GM19023 (cell line): ENCODE results near the gene MFAP3.

ENCODE experiments used
- ATAC-seq: cut with Tn5 transposase; IDR thresholded peaks from one replicate; pipeline ENCODE4 v1.9.1; 2021; ENCODE audit warnings: mild to moderate bottlenecking, moderate library complexity; ENCODE audit not compliant: unreplicated experiment

The MFAP3 gene

DNA sequence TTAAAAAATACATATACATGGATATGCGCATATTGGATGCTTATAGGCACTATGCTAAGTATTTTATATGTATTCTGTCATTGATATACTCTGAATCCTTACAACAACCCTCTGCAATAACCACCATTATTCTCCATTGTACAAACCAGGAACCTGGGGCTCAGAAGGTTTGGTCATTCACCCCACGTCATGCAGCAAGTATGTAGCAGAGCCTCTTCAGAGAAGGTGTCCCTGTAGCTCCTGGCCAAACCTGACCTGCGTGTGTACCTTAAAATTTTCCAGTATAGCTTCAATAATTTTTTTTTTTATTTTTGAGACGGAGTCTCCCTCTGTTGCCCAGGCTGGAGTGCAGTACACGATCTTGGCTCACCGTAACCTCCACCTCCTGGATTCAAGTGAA is 51.9 kb downstream of the MFAP3 start:
- ATAC-seq = no peak

- ATAC-seq = no peak
These were observed 53.8 kb downstream of the MFAP3 start for GRCh38 chr5:154092356-154093141.

DNA sequence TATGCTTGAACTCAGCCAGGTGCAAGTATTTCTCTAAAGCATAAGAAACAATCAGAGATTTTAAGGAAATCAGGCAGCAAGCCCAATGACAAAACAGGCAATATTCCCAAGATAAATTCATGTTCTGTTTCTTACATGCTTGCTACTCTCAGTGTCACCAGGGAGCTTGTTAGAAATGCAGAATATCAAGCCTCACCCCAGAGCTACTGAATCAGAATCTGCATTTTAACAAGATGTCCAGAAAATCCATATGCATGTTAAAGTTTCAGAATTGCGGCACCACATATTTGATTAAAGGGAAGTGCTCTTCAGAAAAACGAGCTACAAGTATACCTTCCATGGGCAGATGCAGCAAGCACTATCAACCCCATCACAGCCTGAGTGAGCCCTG is 54.4 kb downstream of the MFAP3 start:
- no peak for ATAC-seq

GRCh38 chr5:154095904-154096303 is 57.1 kb downstream of the MFAP3 start:
- ATAC-seq = no peak

DNA sequence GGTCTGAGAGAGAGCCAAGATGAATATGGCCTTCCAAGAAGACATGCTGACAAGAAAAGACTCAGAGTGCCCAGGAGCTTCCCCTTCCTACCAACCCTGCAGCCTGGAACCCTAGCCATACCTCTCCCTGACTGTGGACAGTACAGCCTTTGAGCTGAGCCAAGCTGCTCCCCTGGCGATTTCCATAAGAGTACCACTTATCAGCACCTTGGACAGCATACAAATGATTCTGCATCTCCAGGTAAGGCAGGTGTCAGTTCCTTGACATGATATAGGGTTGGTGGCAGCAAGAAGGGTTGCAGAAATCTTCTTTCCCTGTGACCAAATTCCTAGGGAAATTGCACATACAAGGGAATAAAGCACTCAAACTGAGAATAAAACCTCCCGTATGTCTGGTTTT is 58.3 kb downstream of the MFAP3 start:
- no peak for ATAC-seq

DNA sequence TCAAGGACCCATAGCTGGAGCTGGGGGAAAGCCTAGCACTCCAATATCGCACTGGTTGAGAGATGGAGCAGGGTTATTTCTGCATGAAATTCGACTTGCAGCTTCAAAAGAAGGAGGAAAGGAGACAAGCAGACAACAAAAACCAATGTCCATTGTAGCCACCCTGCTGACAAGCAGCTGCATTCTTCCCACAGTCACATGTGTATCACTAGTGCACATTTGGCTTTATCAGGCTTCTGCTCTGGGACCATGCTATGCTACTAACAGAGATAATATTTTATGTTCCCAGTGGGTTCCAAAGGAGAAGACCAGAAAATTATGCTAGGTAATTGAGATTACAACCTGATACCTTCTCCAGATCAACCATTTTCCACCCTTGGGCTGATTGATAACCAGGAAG is 59.7 kb downstream of the MFAP3 start:
- no peak for ATAC-seq

DNA sequence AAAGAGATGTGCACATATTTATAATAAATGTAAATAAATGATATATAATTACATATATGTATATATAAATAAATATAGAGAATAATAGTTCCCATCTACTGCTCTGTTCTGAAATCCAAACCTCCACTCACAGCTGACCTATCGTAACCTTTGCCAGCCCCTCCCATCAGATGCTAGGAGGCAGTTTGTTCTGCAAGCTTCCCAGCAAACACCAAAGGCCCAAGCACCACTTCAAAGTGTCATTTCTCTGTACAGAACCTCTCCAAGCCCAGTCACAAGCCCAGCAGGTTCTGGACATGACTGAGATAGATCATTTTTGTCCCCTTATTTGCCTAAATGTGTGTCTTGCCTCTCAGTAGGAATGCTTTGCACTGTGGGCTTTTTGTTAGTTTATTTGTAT is 62.4 kb downstream of the MFAP3 start:
- ATAC-seq = no peak

- ATAC-seq = no peak
These were observed 64.5 kb downstream of the MFAP3 start for GRCh38 chr5:154103233-154103632.
